Measurements from ENCODE around the gene CD38. TPM values are rescaled to one million over a fixed set of nuclear protein-coding genes. Genes with fewer than 3 reads are reported as not detected.

Gene CD38
- polyA plus RNA-seq, 2 of the 4 experiments (the other 2 are of a cell fraction) = 7.8 to 12.4 TPM

- WGBS (ENCODE audit: missing lambda C conversion rate) = 72% methylated on average over 6 of the region's 6 CpGs
- no peaks in the 10 kb centered on the region for H3K9me3 ChIP-seq
- no peak overlapping the region for H3K4me3 ChIP-seq
- ATAC-seq (no peak), FAIRE-seq (no peak), DNase-seq (ENCODE audit: low read depth in 1 of 2, low spot score in 1 of 2) (no peak)
- H3K4me2 ChIP-seq = no peak overlapping the region
- no peaks in the 10 kb centered on the region for H3K4me1 ChIP-seq
- ChIA-PET CTCF (no interaction called here), POLR2A (no interaction called here)
- no peak overlapping the region for H3K27ac ChIP-seq
- TF ChIP-seq CHD4 (IDR thresholded peaks at IDR 0.05; ENCODE audit: borderline replicate concordance) (no peak), BHLHE40 (IDR thresholded peaks at IDR 0.05; ENCODE audit: low read depth, low read length) (no peak), HEYL (CRISPR knock-in tag; IDR thresholded peaks at IDR 0.05) (no peak), TFCP2L1 (CRISPR knock-in tag; IDR thresholded peaks at IDR 0.05) (no peak)
- TF ChIP-seq, protein P1, sequence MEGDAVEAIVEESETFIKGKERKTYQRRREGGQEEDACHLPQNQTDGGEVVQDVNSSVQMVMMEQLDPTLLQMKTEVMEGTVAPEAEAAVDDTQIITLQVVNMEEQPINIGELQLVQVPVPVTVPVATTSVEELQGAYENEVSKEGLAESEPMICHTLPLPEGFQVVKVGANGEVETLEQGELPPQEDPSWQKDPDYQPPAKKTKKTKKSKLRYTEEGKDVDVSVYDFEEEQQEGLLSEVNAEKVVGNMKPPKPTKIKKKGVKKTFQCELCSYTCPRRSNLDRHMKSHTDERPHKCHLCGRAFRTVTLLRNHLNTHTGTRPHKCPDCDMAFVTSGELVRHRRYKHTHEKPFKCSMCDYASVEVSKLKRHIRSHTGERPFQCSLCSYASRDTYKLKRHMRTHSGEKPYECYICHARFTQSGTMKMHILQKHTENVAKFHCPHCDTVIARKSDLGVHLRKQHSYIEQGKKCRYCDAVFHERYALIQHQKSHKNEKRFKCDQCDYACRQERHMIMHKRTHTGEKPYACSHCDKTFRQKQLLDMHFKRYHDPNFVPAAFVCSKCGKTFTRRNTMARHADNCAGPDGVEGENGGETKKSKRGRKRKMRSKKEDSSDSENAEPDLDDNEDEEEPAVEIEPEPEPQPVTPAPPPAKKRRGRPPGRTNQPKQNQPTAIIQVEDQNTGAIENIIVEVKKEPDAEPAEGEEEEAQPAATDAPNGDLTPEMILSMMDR (IDR thresholded peaks at IDR 0.05) = no peak
Observed at GRCh38 chr4:15851969-15852368, 73.8 kb downstream of the CD38 start.

- FAIRE-seq (no peak), DNase-seq (ENCODE audit: low read depth in 1 of 2, low spot score in 1 of 2) (no peak), ATAC-seq (no peak)
- Histone ChIP-seq H3K4me1 (no peaks in the 10 kb centered on the region), H3K4me3 (no peak overlapping the region), H3K9me3 (no peaks in the 10 kb centered on the region), H3K27ac (no peak overlapping the region), H3K4me2 (no peak overlapping the region)
- CTCF ChIA-PET = interaction anchor here (0.7 kb wide), 1 partner anchor 348 kb away, joined by 3 read pairs; no protein-coding TSS in a partner anchor
- TF ChIP-seq, protein P1 (IDR thresholded peaks at IDR 0.05) = no peak
- TF ChIP-seq JUNB (IDR thresholded peaks at IDR 0.05) = no peak
- no peak for TF ChIP-seq MAZ (IDR thresholded peaks at IDR 0.05; ENCODE audit: borderline replicate concordance, low read depth, low read length)
- TF ChIP-seq TP53 (CRISPR knock-in tag; IDR thresholded peaks at IDR 0.05) = no peak
- POLR2A ChIA-PET = no interaction called here
- 70% methylated on average over 3 of the region's 9 CpGs for WGBS (ENCODE audit: missing lambda C conversion rate)
Observed at GRCh38 chr4:15852524-15852923, 74.4 kb downstream of the CD38 start.

DNA sequence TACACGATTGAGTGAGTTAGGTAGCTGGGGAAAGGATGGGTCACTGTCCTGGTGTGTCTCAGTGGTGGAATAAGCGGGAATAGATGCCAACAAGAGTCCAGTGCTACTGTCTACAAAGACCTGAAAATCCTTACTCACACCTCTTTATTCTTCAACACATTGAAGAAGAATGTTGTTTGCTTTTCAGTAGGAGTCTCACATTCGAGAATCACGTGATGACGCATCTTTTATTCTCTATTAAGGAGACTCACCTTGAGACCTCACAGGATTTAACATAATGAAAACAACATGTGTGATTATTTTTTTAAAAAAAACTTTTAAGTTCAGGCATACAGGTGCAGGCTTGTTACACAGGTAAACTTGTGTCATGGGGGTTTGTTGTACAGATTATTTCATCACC, 75.2 kb downstream of the CD38 start:
- no peaks in the 10 kb centered on the region for H3K4me1 ChIP-seq
- ChIA-PET POLR2A (no interaction called here), CTCF (interaction anchor here (0.7 kb wide), 1 partner anchor 348 kb away, joined by 3 read pairs; no protein-coding TSS in a partner anchor)
- 44% methylated on average over 5 of the region's 5 CpGs for WGBS (ENCODE audit: missing lambda C conversion rate)
- no peak overlapping the region for H3K4me3 ChIP-seq
- H3K9me3 ChIP-seq = no peaks in the 10 kb centered on the region
- TF ChIP-seq, protein P2, sequence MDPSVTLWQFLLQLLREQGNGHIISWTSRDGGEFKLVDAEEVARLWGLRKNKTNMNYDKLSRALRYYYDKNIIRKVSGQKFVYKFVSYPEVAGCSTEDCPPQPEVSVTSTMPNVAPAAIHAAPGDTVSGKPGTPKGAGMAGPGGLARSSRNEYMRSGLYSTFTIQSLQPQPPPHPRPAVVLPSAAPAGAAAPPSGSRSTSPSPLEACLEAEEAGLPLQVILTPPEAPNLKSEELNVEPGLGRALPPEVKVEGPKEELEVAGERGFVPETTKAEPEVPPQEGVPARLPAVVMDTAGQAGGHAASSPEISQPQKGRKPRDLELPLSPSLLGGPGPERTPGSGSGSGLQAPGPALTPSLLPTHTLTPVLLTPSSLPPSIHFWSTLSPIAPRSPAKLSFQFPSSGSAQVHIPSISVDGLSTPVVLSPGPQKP (IDR thresholded peaks at IDR 0.05; ENCODE audit: low read depth, low read length) = no peak
- TF ChIP-seq HEYL (CRISPR knock-in tag; IDR thresholded peaks at IDR 0.05) = no peak
- no peak for TF ChIP-seq ZSCAN20 (CRISPR knock-in tag; IDR thresholded peaks at IDR 0.05)
- TF ChIP-seq EHMT2 (IDR thresholded peaks at IDR 0.05; ENCODE audit: low read depth) = no peak
- no peak for TF ChIP-seq EHF (CRISPR knock-in tag; IDR thresholded peaks at IDR 0.05)
- TF ChIP-seq ZNF302 (CRISPR knock-in tag; IDR thresholded peaks at IDR 0.05) = no peak
- no peak for TF ChIP-seq MAZ (IDR thresholded peaks at IDR 0.05; ENCODE audit: borderline replicate concordance, low read depth, low read length)
- no peak for TF ChIP-seq HDAC2 (IDR thresholded peaks at IDR 0.05)
- no peak overlapping the region for H3K4me2 ChIP-seq
- FAIRE-seq (no peak), DNase-seq (ENCODE audit: low read depth in 1 of 2, low spot score in 1 of 2) (no peak), ATAC-seq (no peak)
- H3K27ac ChIP-seq = no peak overlapping the region
